ENCODE results near the gene WDR70.
A peak's percentile ranks its signal among the peaks of the same experiment; 100 is the strongest.
"Not testable (repeated sequence)": the region's sequence is repeated elsewhere in the genome, so short reads cannot be mapped to it uniquely, and the experiment has no call there.

WDR70 gene

DNA sequence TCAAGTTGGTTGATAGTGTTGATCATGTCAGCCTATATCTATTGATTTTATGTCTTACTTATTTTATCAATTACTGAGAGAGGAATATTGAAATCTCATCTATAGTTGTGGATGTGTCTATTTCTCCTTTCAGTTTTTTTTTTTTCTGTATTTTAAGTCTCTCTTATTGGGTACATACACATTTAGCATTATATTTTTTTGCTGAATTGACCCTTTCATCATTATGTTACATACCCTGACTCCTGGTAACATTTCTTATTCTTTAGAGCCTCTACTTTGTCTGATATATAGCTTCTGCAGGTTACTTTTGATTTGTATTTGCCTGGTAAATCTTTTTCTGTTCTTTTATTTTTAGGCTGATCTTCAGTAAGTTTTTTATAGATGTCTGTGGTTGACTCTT lies 281.2 kb downstream of the WDR70 start:
- no peak for DNase-seq
- in situ Hi-C loops (cut with HindIII; ENCODE audit: low pct_ligation_motif_present, low pct_unique_long_range_greater_than_20kb, low sequenced_read_pairs), result no loop called here

DNA sequence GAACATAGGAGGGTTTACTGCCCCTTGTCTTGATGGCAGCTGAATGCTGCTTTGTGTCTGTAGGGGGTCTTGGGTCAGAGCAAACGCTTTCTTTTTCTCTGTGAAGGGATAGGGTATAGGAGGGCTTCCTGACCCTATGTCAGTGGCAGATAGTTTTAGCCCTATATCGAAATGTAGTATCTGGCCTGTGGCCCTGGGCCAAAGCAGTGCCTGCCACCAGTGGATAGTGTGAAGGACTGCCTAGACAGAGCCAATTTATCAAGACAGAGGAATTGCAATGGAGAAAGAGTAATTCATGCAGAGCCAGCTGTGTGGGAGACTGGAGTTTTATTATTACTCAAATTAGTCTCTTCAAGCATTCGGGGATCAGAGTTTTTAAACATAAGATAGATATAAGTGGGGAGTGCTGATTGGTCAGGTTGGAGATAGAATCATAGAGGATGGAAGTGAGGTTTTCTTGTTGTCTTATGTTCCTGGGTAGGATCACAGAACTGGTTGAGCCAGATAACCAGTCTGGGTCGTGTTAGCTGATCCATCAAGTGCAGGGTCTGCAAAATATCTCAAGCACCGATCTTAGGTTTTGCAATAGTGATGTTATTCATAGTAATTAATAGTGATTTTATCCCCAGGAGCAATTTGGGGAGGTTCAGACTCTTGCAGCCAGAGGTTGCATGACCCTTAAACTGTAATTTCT lies 282.3 kb downstream of the WDR70 start:
- in situ Hi-C loops (cut with HindIII; ENCODE audit: low pct_ligation_motif_present, low pct_unique_long_range_greater_than_20kb, low sequenced_read_pairs), result no loop called here
- DNase-seq, result no peak

DNA sequence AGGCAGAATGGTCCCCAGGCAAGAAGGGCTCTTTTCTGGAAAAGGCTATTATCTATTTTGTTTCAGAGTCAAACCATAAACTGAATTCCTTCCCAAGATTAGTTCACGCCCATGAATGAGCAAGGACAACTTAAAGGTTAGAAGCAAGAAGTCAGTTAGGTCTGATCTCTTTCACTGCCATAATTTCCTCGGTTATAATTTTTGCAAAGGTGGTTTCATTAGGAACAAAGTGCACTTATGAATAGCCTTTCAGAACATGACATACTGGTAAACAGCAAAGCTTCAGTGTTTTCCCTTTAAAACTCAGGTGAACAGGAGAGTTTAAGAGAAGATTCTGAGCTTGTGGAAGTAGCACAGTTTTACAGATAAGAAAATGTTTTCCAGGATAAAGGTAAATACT lies 282.8 kb downstream of the WDR70 start:
- no peak for DNase-seq
- in situ Hi-C loops (cut with HindIII; ENCODE audit: low pct_ligation_motif_present, low pct_unique_long_range_greater_than_20kb, low sequenced_read_pairs), result no loop called here

DNA sequence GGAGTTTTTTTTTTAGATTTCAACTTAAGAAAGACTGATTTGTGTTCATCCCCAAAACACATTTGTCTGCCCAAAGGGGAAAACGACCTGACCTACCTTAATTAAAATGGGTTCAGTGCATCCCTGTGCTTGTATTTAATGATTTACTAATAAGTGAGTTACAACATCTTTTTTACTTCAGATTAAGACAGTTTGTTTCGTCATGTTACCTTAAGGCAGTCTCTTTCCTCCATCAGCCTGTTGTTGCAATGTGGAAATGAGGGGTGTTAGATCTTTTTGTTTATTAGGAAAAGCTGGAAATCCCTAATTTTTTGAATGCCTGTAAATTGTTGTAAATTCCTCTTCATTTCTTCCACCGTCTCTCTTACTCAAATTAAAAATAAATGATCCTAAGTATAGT lies 283.2 kb downstream of the WDR70 start:
- in situ Hi-C loops (cut with HindIII; ENCODE audit: low pct_ligation_motif_present, low pct_unique_long_range_greater_than_20kb, low sequenced_read_pairs), result no loop called here
- no peak for DNase-seq

DNA sequence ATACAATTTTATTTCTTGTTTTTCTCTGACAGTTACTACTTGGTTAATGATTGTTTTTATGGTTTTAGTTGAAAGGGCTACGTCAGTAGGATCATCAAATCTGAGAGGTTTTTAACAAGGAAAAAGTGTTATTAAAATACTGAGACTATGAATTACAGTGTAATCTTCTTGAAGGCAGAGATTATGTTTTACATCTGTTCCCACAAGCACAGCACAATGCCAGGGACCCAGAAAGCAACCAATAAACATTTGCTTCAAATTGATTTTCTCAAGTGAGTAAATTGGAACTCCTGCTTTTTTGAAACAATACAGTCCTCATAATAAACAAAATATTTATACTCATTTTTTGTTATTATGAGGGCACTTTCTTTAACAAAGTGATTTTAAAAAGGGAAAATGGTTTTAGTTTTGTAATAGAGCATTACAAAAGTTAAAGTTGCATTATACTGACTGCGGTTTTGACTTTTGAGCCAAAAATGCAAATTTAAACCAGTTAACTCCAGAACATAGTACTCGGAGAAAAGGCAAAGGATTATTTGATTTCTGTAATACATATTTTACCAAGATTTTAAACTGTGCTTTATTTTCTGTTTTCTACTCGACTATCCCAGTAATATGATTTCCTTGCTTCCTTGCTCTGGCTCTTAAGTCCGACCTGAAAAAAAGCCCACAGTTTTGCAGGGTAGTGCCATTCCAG lies 283.8 kb downstream of the WDR70 start:
- in situ Hi-C loops (cut with HindIII; ENCODE audit: low pct_ligation_motif_present, low pct_unique_long_range_greater_than_20kb, low sequenced_read_pairs), result no loop called here
- DNase-seq, result no peak

DNA sequence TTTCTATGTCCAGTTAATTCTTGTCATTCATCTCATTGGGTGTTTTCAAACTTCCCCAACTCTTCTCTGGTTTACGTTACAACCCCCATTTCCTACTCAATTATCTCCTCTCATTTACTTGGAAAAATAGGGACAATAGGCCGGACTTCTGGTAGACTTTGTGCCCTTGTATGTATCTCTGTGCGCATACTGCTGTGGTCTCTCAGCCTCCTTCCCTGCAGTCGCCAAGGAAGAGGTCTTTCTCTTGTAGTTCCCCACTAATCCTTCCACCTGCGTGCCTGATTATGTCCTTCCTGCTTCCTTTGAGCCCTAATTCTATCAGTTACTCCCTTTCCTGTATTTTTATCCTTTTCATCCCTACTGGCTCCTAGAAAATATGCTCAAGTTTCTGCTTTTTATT lies 284.4 kb downstream of the WDR70 start:
- no peak for DNase-seq
- in situ Hi-C loops (cut with HindIII; ENCODE audit: low pct_ligation_motif_present, low pct_unique_long_range_greater_than_20kb, low sequenced_read_pairs), result no loop called here

DNA sequence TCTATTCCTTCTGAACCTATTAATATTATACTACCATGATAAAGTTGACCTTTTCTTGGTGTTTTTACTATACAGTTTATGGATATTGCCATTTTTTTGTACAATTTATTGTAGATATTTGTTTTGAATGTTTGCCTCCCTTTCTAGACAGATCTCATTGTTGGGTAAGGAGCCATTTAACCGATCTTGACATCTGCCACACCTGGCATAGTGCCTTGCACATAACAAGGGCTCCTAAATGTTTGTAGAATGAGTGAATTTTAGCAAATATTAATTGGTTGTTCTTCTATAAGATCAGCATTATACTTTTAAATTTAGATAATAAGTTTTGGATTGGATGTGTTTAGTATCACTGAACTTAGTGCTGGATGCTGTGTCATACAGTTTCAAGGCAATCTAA lies 285.4 kb downstream of the WDR70 start:
- no peak for DNase-seq
- in situ Hi-C loops (cut with HindIII; ENCODE audit: low pct_ligation_motif_present, low pct_unique_long_range_greater_than_20kb, low sequenced_read_pairs), result no loop called here

DNA sequence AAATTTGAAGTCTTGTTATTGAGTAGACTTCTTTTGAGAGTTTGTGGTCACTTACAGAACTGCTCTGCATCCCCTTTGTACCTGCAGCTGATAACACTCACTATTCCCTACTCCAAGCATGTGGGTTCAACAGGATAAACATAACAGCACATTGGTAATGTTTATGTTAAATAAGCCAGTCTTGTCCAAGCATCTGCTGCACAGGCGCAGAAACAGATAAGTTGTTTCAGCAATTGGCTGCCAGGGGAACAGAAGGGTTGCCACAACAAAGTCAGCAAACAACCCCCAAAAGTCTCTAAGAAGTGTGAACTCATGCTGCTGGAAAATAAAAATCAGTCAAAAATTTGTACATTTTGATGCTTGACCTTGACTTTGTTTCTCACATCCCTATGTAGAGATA lies 286.2 kb downstream of the WDR70 start:
- no peak for DNase-seq
- in situ Hi-C loops (cut with HindIII; ENCODE audit: low pct_ligation_motif_present, low pct_unique_long_range_greater_than_20kb, low sequenced_read_pairs), result no loop called here

DNA sequence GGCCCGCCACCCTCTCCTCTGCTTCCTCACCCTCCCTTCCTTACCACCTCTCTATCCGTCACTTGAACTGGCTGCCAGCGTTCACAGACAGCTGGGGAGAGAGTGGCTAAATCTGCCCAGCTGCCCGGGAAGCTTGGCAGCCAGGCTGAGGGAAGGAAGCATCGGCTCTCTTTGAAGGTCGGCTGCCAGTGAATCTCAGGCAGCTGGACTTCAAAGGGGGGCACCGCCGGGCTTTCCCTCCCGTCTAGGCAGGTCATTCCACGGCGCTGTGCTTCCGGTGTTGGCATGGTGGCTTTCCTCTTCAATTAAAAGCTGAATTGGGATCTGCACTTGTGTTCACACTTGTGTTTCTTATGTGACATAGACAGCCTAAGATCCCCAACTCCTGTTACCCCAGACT lies 286.8 kb downstream of the WDR70 start:
- in situ Hi-C loops (cut with HindIII; ENCODE audit: low pct_ligation_motif_present, low pct_unique_long_range_greater_than_20kb, low sequenced_read_pairs), result no loop called here
- DNase-seq, result no peak

DNA sequence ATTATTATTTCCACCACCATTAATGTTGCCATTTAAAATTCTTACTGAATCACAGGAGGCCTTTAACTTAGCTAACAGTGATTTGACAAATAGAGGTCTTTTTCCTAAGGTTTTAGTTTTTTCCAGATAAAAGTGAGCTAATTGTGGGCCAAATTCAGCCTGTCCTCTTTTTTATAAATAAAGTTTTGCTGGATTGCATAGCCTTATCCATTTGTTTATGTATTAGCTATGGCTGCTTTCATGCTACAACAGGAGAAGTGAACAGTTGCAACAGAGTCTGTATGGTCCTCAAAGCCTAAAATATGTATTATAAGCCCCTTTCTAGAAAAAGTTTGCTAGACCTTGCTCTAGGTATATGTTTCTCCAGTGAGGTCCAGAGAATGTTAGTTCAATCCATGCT lies 288.3 kb downstream of the WDR70 start:
- in situ Hi-C loops (cut with HindIII; ENCODE audit: low pct_ligation_motif_present, low pct_unique_long_range_greater_than_20kb, low sequenced_read_pairs), result no loop called here
- no peak for DNase-seq

DNA sequence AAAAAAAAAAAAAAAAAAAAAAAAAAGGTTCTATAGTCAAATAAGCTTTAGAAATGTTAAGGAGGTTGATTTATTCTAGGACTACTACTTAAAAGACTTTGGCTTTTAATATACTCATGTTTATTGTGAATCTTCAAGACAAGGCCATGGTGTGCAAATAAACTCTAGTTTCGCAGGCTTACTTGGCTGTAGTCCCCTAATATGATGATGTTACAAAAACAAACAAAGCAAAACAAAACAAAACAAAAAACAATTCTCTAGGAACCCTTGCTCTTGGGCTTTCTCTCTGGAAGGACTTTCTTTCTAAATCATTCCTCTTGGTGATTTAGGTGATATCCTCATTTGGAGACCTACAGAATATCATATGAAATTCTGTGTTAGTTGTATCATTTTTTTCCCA lies 288.7 kb downstream of the WDR70 start:
- in situ Hi-C loops (cut with HindIII; ENCODE audit: low pct_ligation_motif_present, low pct_unique_long_range_greater_than_20kb, low sequenced_read_pairs), result no loop called here
- no peak for DNase-seq

DNA sequence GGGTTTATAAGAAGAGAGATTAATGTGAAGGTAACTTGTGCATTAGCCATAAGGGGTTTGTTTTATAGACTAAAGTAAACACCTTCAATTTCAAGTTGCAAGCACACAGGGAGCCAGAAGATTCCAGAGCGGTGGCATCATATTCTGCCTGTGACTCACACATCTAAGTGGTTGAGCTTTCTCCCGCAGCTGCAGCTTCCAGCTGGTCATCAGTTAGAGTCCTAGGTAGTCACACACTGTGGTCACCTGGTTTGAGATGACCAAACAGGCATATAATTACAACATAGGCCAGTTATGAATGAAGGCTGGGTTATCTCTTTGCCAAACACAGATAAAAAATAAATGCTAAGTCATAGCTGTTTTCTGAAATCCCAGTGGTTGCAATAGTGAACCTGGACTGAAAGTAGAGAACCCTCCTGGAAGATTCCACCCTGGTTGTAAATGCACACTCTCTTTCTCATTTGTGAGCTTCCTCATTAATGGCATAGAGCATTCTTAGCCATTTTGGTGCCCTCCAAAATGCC lies 289.5 kb downstream of the WDR70 start:
- peak; percentile 96 for DNase-seq
- in situ Hi-C loops (cut with HindIII; ENCODE audit: low pct_ligation_motif_present, low pct_unique_long_range_greater_than_20kb, low sequenced_read_pairs), result no loop called here

DNA sequence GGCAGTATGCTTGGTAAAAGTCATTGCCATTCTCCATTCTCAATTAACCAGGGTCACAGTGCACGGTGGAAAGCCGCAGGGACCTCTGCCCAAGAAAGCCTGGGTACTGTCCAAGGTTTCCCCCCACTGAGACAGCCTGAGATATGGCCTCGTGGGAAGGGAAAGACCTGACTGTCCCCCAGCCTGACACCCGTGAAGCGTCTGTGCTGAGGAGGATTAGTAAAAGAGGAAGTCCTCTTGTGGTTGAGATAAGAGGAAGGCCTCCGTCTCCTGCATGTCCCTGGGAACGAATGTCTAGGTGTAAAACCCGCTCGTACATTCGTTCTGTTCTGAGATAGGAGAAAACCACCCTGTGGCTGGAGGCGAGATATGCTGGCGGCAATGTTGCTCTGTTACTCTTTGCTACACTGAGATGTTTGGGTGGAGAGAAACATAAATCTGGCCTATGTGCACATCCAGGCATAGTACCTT lies 293.0 kb downstream of the WDR70 start:
- in situ Hi-C loops (cut with HindIII; ENCODE audit: low pct_ligation_motif_present, low pct_unique_long_range_greater_than_20kb, low sequenced_read_pairs); DNase-seq: not testable (repeated sequence)

DNA sequence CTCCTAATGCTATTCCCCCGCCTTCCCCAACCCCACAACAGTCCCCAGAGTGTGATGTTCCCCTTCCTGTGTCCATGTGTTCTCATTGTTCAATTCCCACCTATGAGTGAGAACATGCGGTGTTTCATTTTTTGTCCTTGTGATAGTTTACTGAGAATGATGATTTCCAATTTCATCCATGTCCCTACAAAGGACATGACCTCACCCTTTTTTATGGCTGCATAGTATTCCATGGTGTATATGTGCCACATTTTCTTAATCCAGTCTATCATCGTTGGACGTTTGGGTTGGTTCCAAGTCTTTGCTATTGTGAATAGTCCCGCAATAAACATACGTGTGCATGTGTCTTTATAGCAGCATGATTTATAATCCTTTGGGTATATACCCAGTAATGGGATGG lies 295.2 kb downstream of the WDR70 start:
- in situ Hi-C loops (cut with HindIII; ENCODE audit: low pct_ligation_motif_present, low pct_unique_long_range_greater_than_20kb, low sequenced_read_pairs); DNase-seq: not testable (repeated sequence)

DNA sequence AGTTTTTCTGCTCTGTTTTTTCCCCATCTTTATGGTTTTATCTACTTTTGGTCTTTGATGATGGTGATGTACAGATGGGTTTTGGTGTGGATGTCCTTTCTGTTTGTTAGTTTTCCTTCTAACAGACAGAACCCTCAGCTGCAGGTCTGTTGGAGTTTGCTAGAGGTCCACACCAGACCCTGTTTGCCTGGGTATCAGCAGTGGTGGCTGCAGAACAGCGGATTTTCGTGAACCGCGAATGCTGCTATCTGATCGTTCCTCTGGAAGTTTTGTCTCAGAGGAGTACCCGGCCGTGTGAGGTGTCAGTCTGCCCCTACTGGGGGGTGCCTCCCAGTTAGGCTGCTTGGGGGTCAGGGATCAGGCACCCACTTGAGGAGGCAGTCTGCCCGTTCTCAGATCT lies 300.2 kb downstream of the WDR70 start:
- in situ Hi-C loops (cut with HindIII; ENCODE audit: low pct_ligation_motif_present, low pct_unique_long_range_greater_than_20kb, low sequenced_read_pairs); DNase-seq: not testable (repeated sequence)

DNA sequence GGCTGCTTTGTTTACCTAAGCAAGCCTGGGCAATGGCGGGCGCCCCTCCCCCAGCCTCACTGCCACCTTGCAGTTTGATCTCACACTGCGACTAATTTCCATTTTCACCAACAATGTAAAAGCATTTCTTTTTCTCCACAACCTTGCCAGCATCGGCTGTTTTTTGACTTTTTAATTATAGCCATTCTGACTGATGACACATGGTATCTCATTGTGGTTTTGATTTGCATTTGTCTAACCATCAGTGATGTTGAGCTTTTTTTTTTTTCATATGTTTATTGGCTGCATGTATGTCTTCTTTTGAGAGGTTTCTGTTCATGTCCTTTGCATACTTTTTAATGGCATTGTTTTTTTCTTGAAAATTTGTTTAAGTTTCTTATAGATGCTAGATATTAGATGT lies 300.8 kb downstream of the WDR70 start:
- in situ Hi-C loops (cut with HindIII; ENCODE audit: low pct_ligation_motif_present, low pct_unique_long_range_greater_than_20kb, low sequenced_read_pairs); DNase-seq: not testable (repeated sequence)

DNA sequence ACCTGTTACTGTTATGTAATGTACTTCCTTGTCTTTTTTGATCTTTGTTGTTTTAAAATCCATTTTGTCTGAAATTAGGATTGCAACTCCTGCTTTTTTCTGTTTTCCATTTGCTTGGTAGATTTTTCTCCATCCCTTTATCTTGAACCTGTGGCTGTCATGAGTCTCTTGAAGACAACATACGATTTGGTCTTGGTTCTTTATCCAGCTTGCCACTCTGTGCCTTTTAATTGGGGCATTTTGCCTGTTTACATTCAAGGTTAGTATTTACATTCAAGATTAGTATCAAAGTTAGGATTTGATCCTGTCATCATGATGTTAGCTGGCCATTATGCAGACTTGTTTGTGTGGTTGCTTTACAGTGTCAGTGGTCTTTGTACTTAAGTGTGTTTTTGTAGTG lies 304.0 kb downstream of the WDR70 start:
- in situ Hi-C loops (cut with HindIII; ENCODE audit: low pct_ligation_motif_present, low pct_unique_long_range_greater_than_20kb, low sequenced_read_pairs), result no loop called here

DNA sequence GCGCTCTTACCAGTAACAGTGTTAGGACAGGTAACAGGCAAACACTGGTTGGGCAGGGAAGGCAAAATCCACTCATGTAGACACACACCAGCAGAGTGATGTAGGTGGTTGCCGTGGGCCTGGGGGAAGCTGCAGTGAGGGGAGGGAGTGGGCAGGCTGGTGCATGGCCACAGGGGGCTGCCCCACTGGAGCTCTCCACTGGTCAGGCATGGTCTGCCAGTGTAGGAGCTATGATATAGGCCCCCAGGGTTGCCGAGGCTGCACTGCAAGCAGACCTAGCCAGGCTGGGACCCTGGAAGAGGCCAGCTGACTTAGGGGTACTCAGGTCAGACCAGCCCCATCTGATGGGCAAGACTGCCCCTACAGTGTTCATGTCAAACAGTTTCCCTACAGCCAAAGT lies 306.1 kb downstream of the WDR70 start:
- in situ Hi-C loops (cut with HindIII; ENCODE audit: low pct_ligation_motif_present, low pct_unique_long_range_greater_than_20kb, low sequenced_read_pairs), result no loop called here

More for the DNA sequence above, 304.0 kb downstream of the WDR70 start:
- DNase-seq, result no peak

DNA sequence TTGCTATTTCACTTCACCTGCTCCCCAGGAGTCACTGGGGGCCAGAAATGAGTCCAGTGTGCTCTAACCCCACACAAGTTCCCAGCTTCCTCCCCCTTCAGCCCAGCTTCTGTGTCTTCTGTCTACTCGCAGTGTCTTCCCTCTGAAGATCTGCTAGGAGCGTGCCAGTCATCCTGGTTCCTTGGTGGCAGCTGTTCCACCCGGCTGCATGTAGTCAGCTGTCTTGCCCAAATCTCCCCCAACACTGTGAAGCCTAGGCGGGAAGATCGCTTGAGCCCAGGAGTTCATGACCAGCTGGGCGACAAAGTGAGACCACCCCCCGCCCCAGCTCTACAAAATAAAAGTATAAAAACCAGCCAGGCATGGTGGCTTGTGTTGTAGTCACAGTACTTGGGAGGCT lies 306.7 kb downstream of the WDR70 start:
- DNase-seq, result no peak
- in situ Hi-C loops (cut with HindIII; ENCODE audit: low pct_ligation_motif_present, low pct_unique_long_range_greater_than_20kb, low sequenced_read_pairs), result no loop called here

More for the DNA sequence above, 306.1 kb downstream of the WDR70 start:
- DNase-seq, result no peak

DNA sequence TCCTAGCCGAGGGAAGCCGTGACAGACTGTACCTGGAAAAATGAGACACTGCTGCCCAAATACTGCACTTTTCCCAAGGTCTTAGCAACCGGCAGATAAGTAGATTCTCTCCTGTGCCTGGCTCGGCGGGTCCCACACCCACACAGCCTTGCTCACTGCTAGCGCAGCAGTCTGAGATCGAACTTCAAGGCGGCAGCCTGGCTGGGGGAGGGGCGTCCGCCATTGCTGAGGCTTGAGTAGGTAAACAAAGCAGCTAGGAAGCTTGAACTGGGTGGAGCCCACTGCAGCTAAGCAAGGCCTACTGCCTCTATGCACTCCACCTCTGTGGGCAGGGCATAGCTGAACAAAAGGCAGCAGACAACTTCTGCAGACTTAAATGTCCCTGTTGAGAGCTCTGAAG lies 309.8 kb downstream of the WDR70 start:
- DNase-seq; in situ Hi-C loops (cut with HindIII; ENCODE audit: low pct_ligation_motif_present, low pct_unique_long_range_greater_than_20kb, low sequenced_read_pairs): not testable (repeated sequence)
